A549 (cell line): Measurements from ENCODE around the gene KAT6B.
"Not testable (repeated sequence)": the region's sequence is repeated elsewhere in the genome, so short reads cannot be mapped to it uniquely, and the experiment has no call there.

Source experiments
- CEBPB ChIP-seq, 2 experiments: fragments of >200 bp in 1 of 2; sonication (Bioruptor Twin) in 1 of 2; formaldehyde crosslinking in 1 of 2; IDR thresholded peaks; 2 replicates each; pipeline ENCODE4 v1.6.1; 2012 to 2016
- CHD2 ChIP-seq: fragments of 150-350 bp; IDR thresholded peaks from 2 replicates; pipeline ENCODE4 v1.6.1; 2014; ENCODE audit warnings: low read length; ENCODE audit not compliant: partially characterized antibody
- EP300 ChIP-seq, 2 experiments: fragments of >200 bp; sonication (Bioruptor Twin); formaldehyde crosslinking; IDR thresholded peaks; 2 replicates in 1 of 2; 3 replicates in 1 of 2; pipeline ENCODE4 v1.6.1; 2016 to 2017
- HOXA7 ChIP-seq: fragments of 250-450 bp; sonication (Bioruptor Pico); IDR thresholded peaks from 2 replicates; pipeline ENCODE4 v1.5.0; 2020; ENCODE audit warnings: mild to moderate bottlenecking, moderate library complexity
- JUN ChIP-seq, 2 experiments: fragments of >200 bp; sonication (Bioruptor Twin); formaldehyde crosslinking; IDR thresholded peaks; 2 replicates in 1 of 2; 3 replicates in 1 of 2; pipeline ENCODE4 v1.6.1; 2016 to 2017
- KDM5A ChIP-seq: fragments of 200-600 bp; sonication (generic); IDR thresholded peaks from 2 replicates; pipeline ENCODE4 v1.6.1; 2016; ENCODE audit warnings: antibody characterized with exemption, mild to moderate bottlenecking
- MAFK ChIP-seq: fragments of 450-650 bp; IDR thresholded peaks from 2 replicates; pipeline ENCODE4 v1.6.1; 2014; ENCODE audit not compliant: partially characterized antibody
- MYC ChIP-seq: IDR thresholded peaks from 2 replicates; pipeline ENCODE4 v1.6.1; 2012; ENCODE audit warnings: mild to moderate bottlenecking, inconsistent platforms, low read length, improper control_type of control experiment, borderline replicate concordance
- POLR2A ChIP-seq: IDR thresholded peaks from 2 replicates; pipeline ENCODE4 v1.6.1; 2012; ENCODE audit warnings: mild to moderate bottlenecking, low read length
- ZFP36 ChIP-seq: fragments of 450-650 bp; IDR thresholded peaks from 2 replicates; pipeline ENCODE4 v1.6.1; 2014; ENCODE audit warnings: borderline replicate concordance; ENCODE audit not compliant: partially characterized antibody
- TF ChIP-seq, protein P1 (sequence below): fragments of >200 bp; sonication (Bioruptor Twin); formaldehyde crosslinking; IDR thresholded peaks from 3 replicates; pipeline ENCODE4 v1.5.1; 2016
- TF ChIP-seq, protein P2 (sequence below): fragments of 450-650 bp; IDR thresholded peaks from 2 replicates; pipeline ENCODE4 v1.6.1; 2014; ENCODE audit warnings: antibody characterized with exemption
- TF ChIP-seq, protein P3 (sequence below): fragments of 200-600 bp; sonication (generic); IDR thresholded peaks from 2 replicates; pipeline ENCODE4 v1.6.1; 2016; ENCODE audit warnings: antibody characterized with exemption, mild to moderate bottlenecking, moderate library complexity

DNA sequence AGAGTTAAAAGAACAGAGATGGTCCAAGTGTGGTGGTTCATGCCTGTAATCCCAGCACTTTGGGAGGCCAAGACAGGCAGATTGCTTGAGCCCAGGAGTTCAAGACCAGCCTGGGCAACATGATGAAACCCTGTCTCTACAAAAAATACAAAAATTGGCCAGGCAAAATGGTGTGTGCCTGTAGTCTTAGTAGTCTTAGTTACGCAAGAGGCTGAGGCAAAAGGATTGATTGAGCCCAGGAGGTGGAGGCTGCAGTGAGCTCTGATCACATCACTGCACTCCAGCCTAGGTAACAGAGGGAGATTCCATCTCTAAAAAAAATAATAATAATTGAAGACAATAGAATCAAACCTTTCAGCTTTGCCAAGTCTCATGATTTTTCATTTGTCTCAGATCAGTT lies 33.2 kb upstream of the KAT6B start:
- TF ChIP-seq, protein P1, sequence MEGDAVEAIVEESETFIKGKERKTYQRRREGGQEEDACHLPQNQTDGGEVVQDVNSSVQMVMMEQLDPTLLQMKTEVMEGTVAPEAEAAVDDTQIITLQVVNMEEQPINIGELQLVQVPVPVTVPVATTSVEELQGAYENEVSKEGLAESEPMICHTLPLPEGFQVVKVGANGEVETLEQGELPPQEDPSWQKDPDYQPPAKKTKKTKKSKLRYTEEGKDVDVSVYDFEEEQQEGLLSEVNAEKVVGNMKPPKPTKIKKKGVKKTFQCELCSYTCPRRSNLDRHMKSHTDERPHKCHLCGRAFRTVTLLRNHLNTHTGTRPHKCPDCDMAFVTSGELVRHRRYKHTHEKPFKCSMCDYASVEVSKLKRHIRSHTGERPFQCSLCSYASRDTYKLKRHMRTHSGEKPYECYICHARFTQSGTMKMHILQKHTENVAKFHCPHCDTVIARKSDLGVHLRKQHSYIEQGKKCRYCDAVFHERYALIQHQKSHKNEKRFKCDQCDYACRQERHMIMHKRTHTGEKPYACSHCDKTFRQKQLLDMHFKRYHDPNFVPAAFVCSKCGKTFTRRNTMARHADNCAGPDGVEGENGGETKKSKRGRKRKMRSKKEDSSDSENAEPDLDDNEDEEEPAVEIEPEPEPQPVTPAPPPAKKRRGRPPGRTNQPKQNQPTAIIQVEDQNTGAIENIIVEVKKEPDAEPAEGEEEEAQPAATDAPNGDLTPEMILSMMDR: not testable (repeated sequence)
- not testable (repeated sequence) for TF ChIP-seq CEBPB (IDR thresholded peaks at IDR 0.05); POLR2A; MAFK; EP300 (IDR thresholded peaks at IDR 0.05); HOXA7 (CRISPR knock-in tag); CHD2; KDM5A; JUN (IDR thresholded peaks at IDR 0.05); MYC; ZFP36
- TF ChIP-seq, protein P2, sequence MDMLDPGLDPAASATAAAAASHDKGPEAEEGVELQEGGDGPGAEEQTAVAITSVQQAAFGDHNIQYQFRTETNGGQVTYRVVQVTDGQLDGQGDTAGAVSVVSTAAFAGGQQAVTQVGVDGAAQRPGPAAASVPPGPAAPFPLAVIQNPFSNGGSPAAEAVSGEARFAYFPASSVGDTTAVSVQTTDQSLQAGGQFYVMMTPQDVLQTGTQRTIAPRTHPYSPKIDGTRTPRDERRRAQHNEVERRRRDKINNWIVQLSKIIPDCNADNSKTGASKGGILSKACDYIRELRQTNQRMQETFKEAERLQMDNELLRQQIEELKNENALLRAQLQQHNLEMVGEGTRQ: not testable (repeated sequence)
- TF ChIP-seq, protein P3, sequence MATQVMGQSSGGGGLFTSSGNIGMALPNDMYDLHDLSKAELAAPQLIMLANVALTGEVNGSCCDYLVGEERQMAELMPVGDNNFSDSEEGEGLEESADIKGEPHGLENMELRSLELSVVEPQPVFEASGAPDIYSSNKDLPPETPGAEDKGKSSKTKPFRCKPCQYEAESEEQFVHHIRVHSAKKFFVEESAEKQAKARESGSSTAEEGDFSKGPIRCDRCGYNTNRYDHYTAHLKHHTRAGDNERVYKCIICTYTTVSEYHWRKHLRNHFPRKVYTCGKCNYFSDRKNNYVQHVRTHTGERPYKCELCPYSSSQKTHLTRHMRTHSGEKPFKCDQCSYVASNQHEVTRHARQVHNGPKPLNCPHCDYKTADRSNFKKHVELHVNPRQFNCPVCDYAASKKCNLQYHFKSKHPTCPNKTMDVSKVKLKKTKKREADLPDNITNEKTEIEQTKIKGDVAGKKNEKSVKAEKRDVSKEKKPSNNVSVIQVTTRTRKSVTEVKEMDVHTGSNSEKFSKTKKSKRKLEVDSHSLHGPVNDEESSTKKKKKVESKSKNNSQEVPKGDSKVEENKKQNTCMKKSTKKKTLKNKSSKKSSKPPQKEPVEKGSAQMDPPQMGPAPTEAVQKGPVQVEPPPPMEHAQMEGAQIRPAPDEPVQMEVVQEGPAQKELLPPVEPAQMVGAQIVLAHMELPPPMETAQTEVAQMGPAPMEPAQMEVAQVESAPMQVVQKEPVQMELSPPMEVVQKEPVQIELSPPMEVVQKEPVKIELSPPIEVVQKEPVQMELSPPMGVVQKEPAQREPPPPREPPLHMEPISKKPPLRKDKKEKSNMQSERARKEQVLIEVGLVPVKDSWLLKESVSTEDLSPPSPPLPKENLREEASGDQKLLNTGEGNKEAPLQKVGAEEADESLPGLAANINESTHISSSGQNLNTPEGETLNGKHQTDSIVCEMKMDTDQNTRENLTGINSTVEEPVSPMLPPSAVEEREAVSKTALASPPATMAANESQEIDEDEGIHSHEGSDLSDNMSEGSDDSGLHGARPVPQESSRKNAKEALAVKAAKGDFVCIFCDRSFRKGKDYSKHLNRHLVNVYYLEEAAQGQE: not testable (repeated sequence)
